DMS53 treated with DMSO at 0.1 percent for 48 hours (cell line): Measurements from ENCODE around the gene KRT6B.

ENCODE experiments used
- DNase-seq: peaks from one replicate; lab custom pipeline; 2025; ENCODE audit not compliant: unreplicated experiment; lab: John Stamatoyannopoulos, UW

Gene KRT6B

GRCh38 chr12:52436828-52437474 lies 15.0 kb downstream of the KRT6B start:
- DNase-seq = no peak

- no peak for DNase-seq
Observed at GRCh38 chr12:52436000-52436827, 15.7 kb downstream of the KRT6B start.

GRCh38 chr12:52435659-52435999 lies 16.3 kb downstream of the KRT6B start:
- no peak for DNase-seq

GRCh38 chr12:52434760-52435530 lies 17.0 kb downstream of the KRT6B start:
- no peak for DNase-seq

GRCh38 chr12:52434081-52434733 lies 17.7 kb downstream of the KRT6B start, which contains the start of gene KRT75:
TSS of gene KRT75 (minus strand) at chr12:52434371. CDS start at chr12:52434304, 67 bp downstream.
- no peak for DNase-seq

GRCh38 chr12:52433501-52434080 lies 18.4 kb downstream of the KRT6B start:
- no peak for DNase-seq

GRCh38 chr12:52432559-52433207 lies 19.3 kb downstream of the KRT6B start:
- DNase-seq = no peak

- DNase-seq = no peak
Observed at GRCh38 chr12:52428121-52428520, 23.8 kb downstream of the KRT6B start.

GRCh38 chr12:52427083-52427482 lies 24.9 kb downstream of the KRT6B start:
- no peak for DNase-seq

- no peak for DNase-seq
Observed at GRCh38 chr12:52426034-52426433, 25.9 kb downstream of the KRT6B start.

GRCh38 chr12:52425466-52425865 lies 26.5 kb downstream of the KRT6B start:
- DNase-seq = no peak

GRCh38 chr12:52423661-52424500 lies 28.1 kb downstream of the KRT6B start:
- no peak for DNase-seq

GRCh38 chr12:52423035-52423434 lies 28.9 kb downstream of the KRT6B start:
- no peak for DNase-seq

- DNase-seq = no peak
Observed at GRCh38 chr12:52419656-52420055, 32.3 kb downstream of the KRT6B start.

- no peak for DNase-seq
Observed at GRCh38 chr12:52418576-52419110, 33.3 kb downstream of the KRT6B start.

GRCh38 chr12:52417740-52418139 lies 34.2 kb downstream of the KRT6B start:
- no peak for DNase-seq

GRCh38 chr12:52416795-52417194 lies 35.2 kb downstream of the KRT6B start:
- DNase-seq = no peak

GRCh38 chr12:52415870-52416750 lies 35.8 kb downstream of the KRT6B start:
- DNase-seq = no peak
